Keratinocyte (primary cell): ENCODE data around the gene SIGLEC7. TPM values are rescaled to one million over a fixed set of nuclear protein-coding genes. Genes with fewer than 3 reads are reported as not detected.

Source experiments
- DNase-seq: peaks from one replicate; pipeline ENCODE4 v3.0.0-alpha.2; 2011; ENCODE audit warnings: low read depth, missing footprints, low spot score
- FAIRE-seq: peaks from 2 replicates; lab custom pipeline; 2011; peaks lifted over from hg19 to GRCh38; lab: Jason Lieb, UNC
- H2AFZ ChIP-seq: 2 replicates; pipeline ENCODE4 v1.6.0; 2012; ENCODE audit warnings: low read length, control low read depth, inconsistent platforms; ENCODE audit not compliant: control insufficient read depth
- H3K27ac ChIP-seq: 2 replicates; pipeline ENCODE4 v1.5.1; 2011; ENCODE audit warnings: low read length; ENCODE audit not compliant: control insufficient read depth, insufficient read depth
- H3K27me3 ChIP-seq: 3 replicates; pipeline ENCODE4 v1.6.0; 2011; ENCODE audit warnings: low read length; ENCODE audit not compliant: control insufficient read depth, insufficient read depth; ENCODE audit errors: extremely low read depth
- H3K36me3 ChIP-seq, 2 experiments: 2 replicates in 1 of 2; 3 replicates in 1 of 2; pipeline ENCODE4 v1.5.1; 2011; ENCODE audit warnings: low read length in 2 of 2, mild to moderate bottlenecking in 1 of 2; ENCODE audit not compliant: control insufficient read depth in 2 of 2, insufficient read depth in 2 of 2; ENCODE audit errors: extremely low read depth in 1 of 2
- H3K4me1 ChIP-seq: 3 replicates; pipeline ENCODE4 v1.5.1; 2011; ENCODE audit warnings: low read length; ENCODE audit not compliant: control insufficient read depth, insufficient read depth; ENCODE audit errors: extremely low read depth
- H3K4me2 ChIP-seq: 3 replicates; pipeline ENCODE4 v1.6.0; 2011; ENCODE audit warnings: low read depth, low read length; ENCODE audit not compliant: control insufficient read depth, insufficient read depth; ENCODE audit errors: extremely low read depth
- H3K4me3 ChIP-seq, 3 experiments: fragments of 200-600 bp in 1 of 3; sonication (generic) in 1 of 3; 2 replicates in 2 of 3; 3 replicates in 1 of 3; pipeline ENCODE4 v1.5.1; 2011 to 2016; ENCODE audit warnings: low read length in 3 of 3, mild to moderate bottlenecking in 3 of 3, control low read depth in 2 of 3, inconsistent platforms in 1 of 3, low read depth in 1 of 3, mixed read lengths in 1 of 3, mixed run types in 1 of 3, moderate library complexity in 1 of 3; ENCODE audit not compliant: control insufficient read depth in 2 of 3, insufficient read depth in 2 of 3; ENCODE audit errors: extremely low read depth in 1 of 3
- H3K79me2 ChIP-seq: 2 replicates; pipeline ENCODE4 v1.6.0; 2012; ENCODE audit warnings: low read length; ENCODE audit not compliant: control insufficient read depth, insufficient read depth
- H3K9ac ChIP-seq: 3 replicates; pipeline ENCODE4 v1.6.0; 2011; ENCODE audit warnings: low read length; ENCODE audit not compliant: control insufficient read depth, insufficient read depth; ENCODE audit errors: extremely low read depth
- H3K9me1 ChIP-seq: 3 replicates; pipeline ENCODE4 v1.6.0; 2011; ENCODE audit warnings: low read length; ENCODE audit not compliant: control insufficient read depth, insufficient read depth; ENCODE audit errors: extremely low read depth
- H3K9me3 ChIP-seq: 2 replicates; pipeline ENCODE4 v1.5.1; 2012; ENCODE audit warnings: low read depth, low read length; ENCODE audit not compliant: control insufficient read depth
- H4K20me1 ChIP-seq: 3 replicates; pipeline ENCODE4 v1.6.0; 2011; ENCODE audit warnings: low read length; ENCODE audit not compliant: control insufficient read depth, insufficient read depth; ENCODE audit errors: extremely low read depth
- CTCF ChIP-seq, 3 experiments: IDR thresholded peaks in 1 of 3; conservative IDR thresholded peaks in 1 of 3; optimal IDR thresholded peaks in 1 of 3; 2 replicates in 2 of 3; 3 replicates in 1 of 3; pipeline versions ENCODE3 to v1.5.1; 2011; ENCODE audit warnings: low read length in 3 of 3, mild to moderate bottlenecking in 3 of 3, moderate library complexity in 2 of 3, control low read depth in 1 of 3, inconsistent platforms in 1 of 3; ENCODE audit not compliant: insufficient read depth in 2 of 3; ENCODE audit errors: extremely low read depth in 1 of 3
- EZH2 ChIP-seq: IDR thresholded peaks from one replicate; pipeline ENCODE4 v1.6.1; 2012; ENCODE audit warnings: inconsistent platforms, mild to moderate bottlenecking, low read length, moderate library complexity
- dilution Hi-C: fragments of 300-500 bp; cut with MboI; formaldehyde crosslinking; loops from one replicate; pipeline ENCODE4 v1.7.0; 2020; ENCODE audit warnings: low sequenced_read_pairs; ENCODE audit not compliant: extremely low pct_ligation_motif_present
- polyA plus RNA-seq, 5 experiments: library from polyadenylated mRNA; depleted of rRNA in 3 of 5; stranded (reverse) in 3 of 5; stranded (forward) in 1 of 5; unstranded in 1 of 5; fragments of >200 nt; gene quantifications; 1 replicate in 1 of 5; 2 replicates in 3 of 5; 3 replicates in 1 of 5; pipeline versions ENCODE4 v1.2.1 to v1.2.3, GENCODE V29; 2011 to 2012; ENCODE audit warnings: missing spikeins in 2 of 5, low read depth in 1 of 5, low replicate concordance in 1 of 5

The SIGLEC7 gene
- polyA plus RNA-seq, 1 donor (not counting 4 experiments of a cell fraction or from before 2014, with no cell fraction given): not detected

- Histone ChIP-seq H3K9ac (no peak overlapping the region), H2AFZ (no peak overlapping the region), H3K9me3 (no peaks in the 10 kb centered on the region), H3K4me2 (no peak overlapping the region), H3K79me2 (no peaks in the 10 kb centered on the region), H3K9me1 (no peaks in the 10 kb centered on the region), H3K4me3 (no peak overlapping the region), H3K36me3 (no peaks in the 10 kb centered on the region), H4K20me1 (no peaks in the 10 kb centered on the region), H3K27me3 (no peaks in the 10 kb centered on the region), H3K27ac (no peak overlapping the region), H3K4me1 (no peaks in the 10 kb centered on the region)
- TF ChIP-seq CTCF (optimal IDR thresholded peaks at IDR 0.05 in 1 of 3, IDR thresholded peaks at IDR 0.05 in 1 of 3, conservative IDR thresholded peaks at IDR 0.05 in 1 of 3; ENCODE audit: extremely low read depth in 1 of 3, insufficient read depth in 2 of 3, low read length in 3 of 3) (no peak), EZH2 (no peak)
- FAIRE-seq: no peak
- dilution Hi-C loops: no loop called here
- DNase-seq: no peak
Measured at GRCh38 chr19:51200071-51200666, 58.1 kb downstream of the SIGLEC7 start.

DNA sequence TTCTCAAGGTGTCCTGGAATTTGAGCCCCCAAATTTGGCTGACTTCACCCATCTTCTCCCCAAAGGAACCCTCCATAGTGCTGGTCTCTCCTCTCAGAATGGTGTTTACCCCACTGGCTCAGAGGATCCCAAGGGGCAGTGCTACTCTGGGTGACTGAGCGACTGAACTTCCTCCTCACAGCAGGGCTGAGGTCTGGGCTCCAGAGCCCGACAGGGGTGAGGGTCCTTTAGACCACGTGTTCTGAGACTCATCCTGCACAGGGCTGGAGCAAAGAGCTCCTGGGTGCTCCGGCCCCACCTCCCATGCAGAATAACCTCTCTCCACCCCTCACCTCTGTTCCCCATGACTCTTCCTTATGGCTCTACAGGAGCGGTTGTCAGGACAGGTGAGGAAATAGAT is 59.6 kb downstream of the SIGLEC7 start:
- H4K20me1 ChIP-seq: no peaks in the 10 kb centered on the region

More for the DNA sequence above, 59.6 kb downstream of the SIGLEC7 start:
- no peak overlapping the region for H3K4me2 ChIP-seq
- H3K9me3 ChIP-seq: no peaks in the 10 kb centered on the region
- no peak overlapping the region for H3K27ac ChIP-seq
- FAIRE-seq (no peak), DNase-seq (no peak)
- H2AFZ ChIP-seq: no peak overlapping the region
- dilution Hi-C loops: no loop called here
- H3K4me1 ChIP-seq: no peaks in the 10 kb centered on the region
- H3K79me2 ChIP-seq: no peaks in the 10 kb centered on the region
- no peak overlapping the region for H3K4me3 ChIP-seq
- H3K27me3 ChIP-seq: no peaks in the 10 kb centered on the region
- no peaks in the 10 kb centered on the region for H3K36me3 ChIP-seq
- no peak for TF ChIP-seq EZH2
- TF ChIP-seq CTCF (optimal IDR thresholded peaks at IDR 0.05 in 1 of 3, IDR thresholded peaks at IDR 0.05 in 1 of 3, conservative IDR thresholded peaks at IDR 0.05 in 1 of 3; ENCODE audit: extremely low read depth in 1 of 3, insufficient read depth in 2 of 3, low read length in 3 of 3): no peak
- H3K9me1 ChIP-seq: no peaks in the 10 kb centered on the region
- no peak overlapping the region for H3K9ac ChIP-seq

Other genes with a start within 250 kb of the SIGLEC7 start
- gene KLK4, start 230.9 kb upstream of the SIGLEC7 start, polyA plus RNA-seq: not detected in 3 replicates
- gene KLK5, start 189.3 kb upstream of the SIGLEC7 start, polyA plus RNA-seq: 425 to 882 TPM (median 477 TPM) in 3 replicates
- gene KLK6, start 172.7 kb upstream of the SIGLEC7 start, polyA plus RNA-seq: 0.73 to 2.5 TPM (median 1.9 TPM) in 3 replicates
- 22.4 to 33.8 TPM (median 29.2 TPM) in 3 replicates for gene KLK7, start 158.4 kb upstream of the SIGLEC7 start, polyA plus RNA-seq
- gene KLK8, start 140.7 kb upstream of the SIGLEC7 start, polyA plus RNA-seq: 88.8 to 232 TPM (median 118 TPM) in 3 replicates
- gene KLK10, start 122.6 kb upstream of the SIGLEC7 start, polyA plus RNA-seq: 56.3 to 97.5 TPM (median 95.3 TPM) in 3 replicates
- gene KLK11, start 115.7 kb upstream of the SIGLEC7 start, polyA plus RNA-seq: 12.8 to 39.0 TPM (median 18.0 TPM) in 3 replicates
- gene KLK12, start 107.3 kb upstream of the SIGLEC7 start, polyA plus RNA-seq: not detected in 3 replicates
- gene KLK13, start 77.2 kb upstream of the SIGLEC7 start, polyA plus RNA-seq: 2.0 to 4.4 TPM (median 2.8 TPM) in 3 replicates
- 0.05 to 0.63 TPM (median 0.10 TPM) in 3 replicates for gene KLK14, start 59.4 kb upstream of the SIGLEC7 start, polyA plus RNA-seq
- gene CTU1, start 33.9 kb upstream of the SIGLEC7 start, polyA plus RNA-seq: 1.9 to 3.9 TPM (median 2.3 TPM) in 3 replicates
- not detected in 3 replicates for gene SIGLEC9, start 17.4 kb upstream of the SIGLEC7 start, polyA plus RNA-seq
- 0.16 TPM in 1 of 3 replicates, not detected in the others for gene CD33, start 82.8 kb downstream of the SIGLEC7 start, polyA plus RNA-seq
- not detected in 3 replicates for gene SIGLECL1, start 108.8 kb downstream of the SIGLEC7 start, polyA plus RNA-seq
- not detected in 3 replicates for gene IGLON5, start 169.3 kb downstream of the SIGLEC7 start, polyA plus RNA-seq
- gene VSIG10L, start 199.8 kb downstream of the SIGLEC7 start, polyA plus RNA-seq: 1.2 to 2.0 TPM (median 1.5 TPM) in 3 replicates
- gene ETFB, start 224.1 kb downstream of the SIGLEC7 start, polyA plus RNA-seq: 95.2 to 115 TPM (median 102 TPM) in 3 replicates
- gene CLDND2, start 226.7 kb downstream of the SIGLEC7 start, polyA plus RNA-seq: 0.37 to 1.1 TPM in 2 of 3 replicates, not detected in the other
- gene NKG7, start 230.4 kb downstream of the SIGLEC7 start, polyA plus RNA-seq: not detected in 3 replicates
- gene LIM2, start 245.7 kb downstream of the SIGLEC7 start, polyA plus RNA-seq: not detected in 3 replicates
- not detected in 3 replicates for gene C19orf84, start 248.3 kb downstream of the SIGLEC7 start, polyA plus RNA-seq